ENCODE measurements around the gene INAVA.

The INAVA gene

DNA sequence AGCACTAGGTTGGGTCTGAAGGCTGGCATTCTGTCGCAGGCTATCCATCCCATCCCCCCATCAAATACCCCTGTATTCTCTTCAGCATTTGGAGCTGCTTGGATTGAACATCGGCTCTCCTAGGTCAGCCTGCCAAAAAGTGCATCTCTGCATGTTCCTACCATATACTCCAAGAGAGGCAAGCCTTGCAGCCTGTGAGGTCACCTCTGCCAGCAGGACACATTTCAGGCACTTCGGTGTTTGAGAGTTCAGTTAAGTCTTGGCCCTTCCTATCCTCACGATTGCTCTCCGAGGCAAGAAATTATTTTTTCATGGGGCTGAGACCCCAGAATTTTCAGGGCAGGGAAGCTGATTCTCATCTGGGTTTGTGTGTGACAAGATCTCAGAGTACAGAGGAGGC is 19.3 kb upstream of the INAVA start:
- no peak for DNase-seq (ENCODE audit: low read depth)

DNA sequence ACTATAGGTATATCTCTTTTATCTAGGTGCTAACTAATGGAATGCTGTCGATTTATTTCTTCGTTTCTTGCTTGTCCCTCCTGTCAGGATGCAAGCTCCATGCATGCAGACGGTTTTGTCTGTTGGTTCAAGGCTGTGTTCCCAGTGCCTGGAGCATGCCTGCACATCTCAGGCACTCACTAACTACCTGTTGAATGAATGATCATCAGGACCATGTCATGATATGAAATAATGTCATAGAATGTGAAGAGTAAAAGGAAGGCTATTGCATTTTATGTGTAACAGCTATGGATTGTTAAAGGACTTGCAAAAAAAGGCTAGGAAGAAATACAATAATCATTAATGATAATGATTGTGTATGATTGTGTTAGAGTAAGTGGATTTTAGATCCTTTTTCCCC is 17.7 kb upstream of the INAVA start:
- no peak for DNase-seq (ENCODE audit: low read depth)

GRCh38 chr1:200877839-200878551 is 16.7 kb upstream of the INAVA start:
- peak; percentile 40 for DNase-seq (ENCODE audit: low read depth)

- DNase-seq (ENCODE audit: low read depth), result no peak
These were observed 14.5 kb upstream of the INAVA start for GRCh38 chr1:200880212-200880611.

DNA sequence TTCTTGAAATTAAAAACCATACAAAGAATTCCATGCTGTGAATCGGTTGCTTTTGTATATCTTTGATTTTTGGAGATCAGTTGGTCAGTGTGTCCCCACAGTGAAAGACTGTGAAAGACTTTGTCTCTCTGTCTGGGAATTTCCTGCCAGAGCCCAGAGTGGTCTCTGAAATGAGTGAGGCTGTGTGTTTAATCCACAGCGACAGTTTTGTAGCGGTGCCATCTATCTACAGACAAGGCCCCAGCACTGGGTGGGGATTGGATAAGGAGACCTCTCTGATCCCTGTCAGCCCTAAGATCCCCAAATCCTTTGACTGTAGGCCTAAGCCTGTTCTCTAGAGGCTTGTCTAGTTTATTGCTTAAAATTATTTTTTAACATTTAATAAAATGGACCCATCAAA is 11.6 kb upstream of the INAVA start:
- DNase-seq (ENCODE audit: low read depth), result no peak

- no peak for DNase-seq (ENCODE audit: low read depth)
These were observed 8.9 kb upstream of the INAVA start for GRCh38 chr1:200885623-200886402.

DNA sequence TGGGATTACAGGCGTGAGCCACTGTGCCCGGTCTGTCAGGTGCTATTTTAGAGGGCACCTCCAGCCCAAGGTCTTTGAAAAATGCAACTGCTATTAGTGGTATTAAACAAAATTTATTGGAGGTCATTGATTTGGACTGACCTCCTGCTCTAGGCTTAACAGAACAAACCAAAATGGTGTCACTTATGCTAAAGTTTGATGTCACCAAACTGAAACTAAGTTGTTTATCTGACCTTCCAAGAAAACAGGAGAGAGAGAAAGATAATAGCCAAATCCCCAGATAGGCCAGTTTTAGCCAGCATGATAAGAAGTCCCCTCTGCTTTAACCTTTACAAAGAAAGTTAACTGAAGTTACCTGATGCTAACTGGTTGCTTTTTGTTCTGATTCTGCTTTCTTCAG is 8.1 kb upstream of the INAVA start:
- DNase-seq (ENCODE audit: low read depth), result no peak

DNA sequence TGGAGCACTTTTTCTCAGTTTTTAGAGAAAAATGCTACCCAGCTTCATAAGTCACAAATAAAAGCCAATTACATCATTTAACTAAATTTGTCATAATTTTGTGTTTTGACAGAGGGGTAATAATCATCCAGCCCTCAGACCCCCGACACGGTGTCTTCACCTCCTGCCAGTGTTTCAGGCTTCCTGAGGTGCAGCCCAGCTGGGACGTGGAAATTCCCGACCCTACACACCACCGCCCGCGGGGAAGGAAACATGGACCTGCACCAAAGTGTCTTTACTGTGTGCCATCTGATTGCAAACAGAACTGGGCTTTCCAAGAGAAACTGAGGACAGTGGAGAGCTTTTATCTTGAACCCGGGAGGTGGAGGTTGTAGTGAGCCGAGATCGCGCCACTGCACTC is 7.7 kb upstream of the INAVA start:
- no peak for DNase-seq (ENCODE audit: low read depth)

GRCh38 chr1:200887772-200888348 is 6.8 kb upstream of the INAVA start:
- no peak for DNase-seq (ENCODE audit: low read depth)

DNA sequence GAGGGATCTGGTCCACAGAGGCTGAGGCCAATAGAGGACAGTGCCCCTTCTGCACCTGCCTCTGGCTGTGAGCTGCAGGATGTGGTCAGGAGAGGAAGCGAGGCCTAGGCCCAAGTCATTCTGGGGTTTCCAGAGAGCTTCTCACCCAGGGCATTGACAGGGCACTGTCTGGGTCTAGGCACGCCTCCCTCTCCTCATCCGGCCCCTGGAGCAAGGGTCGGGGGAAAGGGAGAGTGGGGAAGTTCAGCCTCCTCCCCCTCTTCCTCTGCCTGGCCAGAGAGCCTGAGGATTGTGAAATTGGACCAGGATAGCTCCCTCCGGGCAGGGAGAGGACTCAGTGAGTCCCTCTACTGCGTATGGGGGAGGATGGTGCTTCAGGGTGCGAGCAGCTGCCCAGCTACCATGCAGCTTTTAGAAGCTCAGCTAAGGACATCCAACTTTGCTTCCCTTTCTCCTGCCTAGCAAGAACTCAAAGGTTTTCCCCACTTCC is 6.3 kb upstream of the INAVA start:
- DNase-seq (ENCODE audit: low read depth), result peak; percentile 52

GRCh38 chr1:200889571-200889970 is 5.1 kb upstream of the INAVA start:
- no peak for DNase-seq (ENCODE audit: low read depth)

DNA sequence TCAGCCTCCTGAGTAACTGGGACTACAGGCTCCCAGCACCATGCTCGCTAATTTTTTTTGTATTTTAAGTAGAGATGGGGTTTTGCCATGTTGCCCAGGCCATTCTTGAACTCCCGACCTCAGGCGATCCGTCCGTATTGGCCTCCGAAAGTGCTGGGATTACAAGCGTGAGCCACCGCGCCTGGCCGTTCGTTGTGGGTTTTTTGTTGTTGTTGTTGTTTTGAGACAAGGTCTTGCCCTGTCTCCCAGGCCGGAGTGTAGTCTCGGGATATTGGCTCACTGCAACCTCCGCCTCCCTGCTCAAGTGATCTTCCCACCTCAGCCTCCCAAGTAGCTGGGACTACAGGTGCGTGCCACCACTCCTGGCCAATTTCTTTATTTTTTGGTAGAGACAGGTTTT is 4.7 kb upstream of the INAVA start:
- DNase-seq (ENCODE audit: low read depth), result no peak

DNA sequence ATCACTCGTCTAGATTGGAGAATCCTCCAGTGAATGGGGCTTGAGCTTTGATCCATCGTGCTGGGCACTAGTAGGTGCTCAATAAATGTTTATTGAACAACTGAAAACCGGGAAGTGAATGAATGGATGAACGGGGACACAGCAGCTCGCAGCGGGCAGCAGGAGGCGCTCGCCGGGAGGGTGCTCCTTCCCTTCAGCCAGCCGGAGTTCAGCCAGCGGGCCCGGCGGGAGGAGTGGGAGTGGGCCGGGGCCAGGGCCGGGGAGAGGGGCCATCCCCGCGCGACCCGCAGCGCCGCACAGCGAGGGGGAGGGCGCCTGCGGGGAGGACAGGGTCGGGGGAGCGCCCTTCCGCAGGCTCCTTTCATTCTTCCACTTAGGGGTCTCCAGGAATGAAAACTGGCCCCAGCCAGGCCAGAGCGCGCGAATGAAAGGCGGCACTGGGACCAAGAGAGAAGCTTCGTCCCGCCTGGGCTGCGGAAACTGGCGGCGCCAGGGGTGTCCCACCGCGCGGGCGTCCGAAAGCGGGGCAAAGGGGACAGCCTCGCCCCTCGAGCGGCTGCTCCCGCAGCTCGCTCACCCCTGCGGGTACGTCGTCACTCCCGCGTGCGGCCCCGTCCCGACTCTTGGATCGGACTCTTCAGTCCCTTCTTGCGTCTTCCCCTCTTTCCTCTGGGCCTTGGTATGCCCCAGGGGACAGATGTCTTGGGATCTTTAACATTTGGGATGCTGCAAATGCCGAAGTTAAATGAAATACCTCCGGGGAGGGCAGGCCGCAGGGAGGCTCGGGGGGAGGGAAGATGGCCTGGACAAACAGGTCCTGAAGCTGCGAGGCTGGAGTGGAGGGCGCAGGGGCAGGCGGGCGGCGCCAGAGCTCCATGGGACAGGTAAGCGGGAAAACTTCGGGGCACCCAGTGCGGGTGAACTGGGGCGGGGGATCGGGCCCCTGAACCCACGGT is 3.6 kb upstream of the INAVA start:
- DNase-seq (ENCODE audit: low read depth), result no peak

GRCh38 chr1:200891774-200892157 is 2.9 kb upstream of the INAVA start:
- DNase-seq (ENCODE audit: low read depth), result no peak

DNA sequence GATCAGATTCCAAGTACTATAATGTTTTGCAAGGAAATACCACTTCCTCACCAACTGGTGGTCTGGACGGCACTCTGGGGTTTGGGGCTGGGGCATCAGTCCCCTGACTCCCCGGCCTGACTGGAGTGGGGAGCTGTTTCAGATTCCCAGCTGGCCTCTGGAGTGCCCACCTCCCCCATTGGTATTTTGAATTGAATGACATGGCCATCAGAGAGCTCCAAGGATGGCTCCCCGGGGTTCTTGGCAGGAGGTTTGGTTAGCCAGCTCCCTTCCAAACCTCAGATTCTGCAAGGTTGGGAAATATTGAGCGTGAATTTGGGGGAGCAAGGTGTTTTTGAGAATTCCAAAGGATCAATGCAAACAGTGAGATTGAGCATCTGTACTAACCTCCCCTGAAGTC is 2.2 kb upstream of the INAVA start:
- DNase-seq (ENCODE audit: low read depth), result no peak

GRCh38 chr1:200892958-200893357 is 1.7 kb upstream of the INAVA start:
- DNase-seq (ENCODE audit: low read depth), result no peak

DNA sequence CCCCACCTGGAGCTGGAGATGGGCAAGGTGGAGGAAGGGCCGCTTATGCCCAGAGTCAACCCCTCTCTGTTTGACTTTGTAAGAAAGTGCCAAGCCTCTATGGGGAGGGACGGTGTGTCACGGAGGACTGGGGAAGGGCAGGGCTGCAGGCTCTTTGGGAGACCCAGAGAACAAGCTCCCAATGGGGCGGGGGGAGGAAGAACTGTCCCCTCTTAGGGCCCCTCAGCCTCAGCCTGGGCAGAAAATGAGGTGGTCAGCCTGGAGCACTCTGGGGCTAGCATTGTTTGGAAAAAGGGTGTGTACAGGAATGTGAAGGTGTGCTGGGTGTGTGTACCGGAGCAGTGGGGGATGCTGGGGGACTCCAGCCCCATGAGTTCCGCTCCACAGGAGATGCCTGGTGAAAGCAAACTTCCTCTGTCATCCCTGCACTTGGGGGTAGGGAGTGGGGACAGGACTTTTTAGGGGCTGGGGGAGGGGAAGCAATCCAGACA is 1.2 kb upstream of the INAVA start:
- DNase-seq (ENCODE audit: low read depth), result no peak

- DNase-seq (ENCODE audit: low read depth), result no peak
These were observed 716 bp downstream of the INAVA start for GRCh38 chr1:200895443-200895789.

GRCh38 chr1:200895801-200896530 is 1.3 kb downstream of the INAVA start:
- no peak for DNase-seq (ENCODE audit: low read depth)

GRCh38 chr1:200896531-200897196 is 2.0 kb downstream of the INAVA start:
- no peak for DNase-seq (ENCODE audit: low read depth)

GRCh38 chr1:200897259-200897658 is 2.6 kb downstream of the INAVA start:
- DNase-seq (ENCODE audit: low read depth), result no peak

Data from stimulated activated CD8-positive, alpha-beta memory T cell treated with anti-CD3 and anti-CD28 coated beads, Interleukin-4, amount 100 ng/mL, for 24 hours (primary cell).